Cardiac fibroblast (primary cell): Measurements from ENCODE around the gene PTPRD.

ENCODE experiments used
- DNase-seq, 2 donors: peaks; one replicate each; pipeline versions ENCODE4 v3.0.0 to v3.0.0-alpha.2; 2010; ENCODE audit warnings: low read depth in 2 of 2
- H3K4me3 ChIP-seq, 2 donors: replicated peaks in 1 of 2; 1 replicate in 1 of 2; 2 replicates in 1 of 2; pipeline ENCODE4 v1.5.1; 2011; ENCODE audit warnings: low read depth in 2 of 2, low read length in 2 of 2, mild to moderate bottlenecking in 2 of 2, moderate library complexity in 1 of 2
- CTCF ChIP-seq: IDR thresholded peaks from one replicate; pipeline ENCODE4 v1.5.1; 2011; ENCODE audit warnings: low read depth, mild to moderate bottlenecking, low read length, inconsistent platforms

The PTPRD gene

GRCh38 chr9:10571699-10572098 is 41.1 kb downstream of the PTPRD start:
- no peak for TF ChIP-seq CTCF
- no peak for DNase-seq
- H3K4me3 ChIP-seq = no peak overlapping the region

GRCh38 chr9:10566848-10567247 is 46.0 kb downstream of the PTPRD start:
- no peak for TF ChIP-seq CTCF
- H3K4me3 ChIP-seq = no peak overlapping the region
- DNase-seq = no peak

GRCh38 chr9:10562581-10563343 is 50.0 kb downstream of the PTPRD start:
- TF ChIP-seq CTCF = no peak
- DNase-seq = no peak
- no peak overlapping the region for H3K4me3 ChIP-seq

- DNase-seq = no peak
- H3K4me3 ChIP-seq = no peak overlapping the region
- no peak for TF ChIP-seq CTCF
Measured at GRCh38 chr9:10548348-10548747, 64.5 kb downstream of the PTPRD start.

GRCh38 chr9:10538073-10538472 is 74.7 kb downstream of the PTPRD start:
- no peak for TF ChIP-seq CTCF
- no peak overlapping the region for H3K4me3 ChIP-seq
- no peak for DNase-seq

- TF ChIP-seq CTCF = no peak
Measured at GRCh38 chr9:10534850-10535249, 78.0 kb downstream of the PTPRD start.

GRCh38 chr9:10525972-10526371 is 86.8 kb downstream of the PTPRD start:
- no peak for DNase-seq
- no peak overlapping the region for H3K4me3 ChIP-seq
- no peak for TF ChIP-seq CTCF

More at GRCh38 chr9:10534850-10535249, 78.0 kb downstream of the PTPRD start:
- no peak for DNase-seq
- H3K4me3 ChIP-seq = no peak overlapping the region
